ENCODE data around the gene MYO1D. TPM values are rescaled to one million over a fixed set of nuclear protein-coding genes. Genes with fewer than 3 reads are reported as not detected.
A peak's percentile ranks its signal among the peaks of the same experiment; 100 is the strongest.
"Not testable (repeated sequence)": the region's sequence is repeated elsewhere in the genome, so short reads cannot be mapped to it uniquely, and the experiment has no call there.

Gene MYO1D
- total and polyA plus RNA-seq, 5 donors from 2014 or later: 1.5 to 8.2 (median 2.7) TPM

- Histone ChIP-seq H3K36me3 (ENCODE audit: control insufficient read depth, insufficient read depth, low read length) (peaks cover 6% of the 10 kb centered on the region), H3K27me3 (ENCODE audit: control insufficient read depth, insufficient read depth, low read length) (no peaks in the 10 kb centered on the region), H3K27ac (ENCODE audit: insufficient read depth, low read length, poor library complexity, severe bottlenecking) (no peak overlapping the region), H3K4me1 (ENCODE audit: control insufficient read depth, insufficient read depth, low read length, poor library complexity, severe bottlenecking) (no peaks in the 10 kb centered on the region), H3K9me3 (ENCODE audit: control insufficient read depth in 2 of 2, low read length in 2 of 2) (peaks cover 4 to 11% of the 10 kb centered on the region in 2 experiments), H3K4me3 (ENCODE audit: low read depth, low read length) (no peak overlapping the region)
- H3K36me3 Mint-ChIP-seq: peaks cover 45% of the 10 kb centered on the region
- H3K4me1 Mint-ChIP-seq: no peaks in the 10 kb centered on the region
- ATAC-seq (ENCODE audit: low read depth in 2 of 2) (no peak), DNase-seq (no peak)
- peaks cover 0 to 21% (median 7%) of the 10 kb centered on the region in 7 donors for H3K9me3 Mint-ChIP-seq
- H3K27me3 Mint-ChIP-seq: no peaks in the 10 kb centered on the region
- H3K4me3 Mint-ChIP-seq: no peak overlapping the region
- no peak overlapping the region for H3K27ac Mint-ChIP-seq
Observed at GRCh38 chr17:32651084-32651483, 225.8 kb downstream of the MYO1D start.

DNA sequence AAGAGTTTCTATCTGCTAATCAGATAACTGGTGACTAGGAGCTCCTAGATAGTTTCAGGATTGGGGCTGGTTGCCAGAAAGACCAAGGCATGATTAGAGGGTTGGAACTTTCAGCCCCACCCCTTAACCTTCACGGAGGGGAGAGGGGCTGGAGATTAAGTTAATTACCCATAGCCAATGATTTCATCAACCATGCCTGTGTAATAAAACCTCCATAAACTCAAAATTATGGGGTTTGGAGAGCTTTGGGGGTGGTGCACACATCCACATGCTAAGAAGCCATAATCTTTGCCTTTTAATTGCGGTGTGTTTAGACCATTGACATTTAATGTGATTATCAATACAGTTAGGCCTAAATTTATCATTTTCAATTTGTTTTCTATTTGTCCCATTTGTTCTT lies 228.5 kb downstream of the MYO1D start:
- H3K9me3 Mint-ChIP-seq: peaks cover 0 to 21% (median 6%) of the 10 kb centered on the region in 7 donors
- H3K36me3 ChIP-seq (ENCODE audit: control insufficient read depth, insufficient read depth, low read length): peaks cover 3% of the 10 kb centered on the region
- no peak overlapping the region for H3K4me3 Mint-ChIP-seq

DNA sequence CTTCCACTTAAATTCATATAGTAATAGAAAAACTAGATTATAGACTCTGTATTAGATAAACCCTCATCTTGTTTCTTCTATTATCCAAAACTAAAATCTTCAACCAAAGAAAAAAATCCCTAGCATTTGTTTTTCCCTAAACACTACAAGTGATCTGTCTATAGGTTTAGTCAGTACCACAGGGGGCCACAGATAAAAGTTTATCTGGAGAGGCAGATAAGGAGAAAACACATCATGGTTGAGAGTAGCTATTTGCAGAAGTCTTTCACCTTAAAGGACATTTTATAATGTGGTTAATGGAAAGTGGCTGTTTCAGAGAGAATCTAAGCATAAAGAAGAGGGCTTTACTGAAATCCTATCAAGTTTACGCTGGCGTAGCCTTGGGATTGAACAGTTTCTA lies 230.0 kb downstream of the MYO1D start:
- DNase-seq (no peak), ATAC-seq (ENCODE audit: low read depth in 2 of 2) (no peak)
- H3K4me1 Mint-ChIP-seq: no peaks in the 10 kb centered on the region
- H3K36me3 Mint-ChIP-seq: peaks cover 26% of the 10 kb centered on the region
- no peak overlapping the region for H3K27ac Mint-ChIP-seq
- Histone ChIP-seq H3K4me1 (ENCODE audit: control insufficient read depth, insufficient read depth, low read length, poor library complexity, severe bottlenecking) (no peaks in the 10 kb centered on the region), H3K27me3 (ENCODE audit: control insufficient read depth, insufficient read depth, low read length) (no peaks in the 10 kb centered on the region), H3K27ac (ENCODE audit: insufficient read depth, low read length, poor library complexity, severe bottlenecking) (no peak overlapping the region), H3K9me3 (ENCODE audit: control insufficient read depth in 2 of 2, low read length in 2 of 2) (peaks cover 4 to 11% of the 10 kb centered on the region in 2 experiments), H3K36me3 (ENCODE audit: control insufficient read depth, insufficient read depth, low read length) (peaks cover 3% of the 10 kb centered on the region), H3K4me3 (ENCODE audit: low read depth, low read length) (no peak overlapping the region)
- no peaks in the 10 kb centered on the region for H3K27me3 Mint-ChIP-seq
- H3K9me3 Mint-ChIP-seq: peaks cover 0 to 19% (median 4%) of the 10 kb centered on the region in 7 donors
- no peak overlapping the region for H3K4me3 Mint-ChIP-seq

More for the DNA sequence above, 228.5 kb downstream of the MYO1D start:
- Histone ChIP-seq H3K4me3 (ENCODE audit: low read depth, low read length) (no peak overlapping the region), H3K9me3 (ENCODE audit: control insufficient read depth in 2 of 2, low read length in 2 of 2) (peaks cover 4 to 11% of the 10 kb centered on the region in 2 experiments), H3K4me1 (ENCODE audit: control insufficient read depth, insufficient read depth, low read length, poor library complexity, severe bottlenecking) (no peaks in the 10 kb centered on the region), H3K27me3 (ENCODE audit: control insufficient read depth, insufficient read depth, low read length) (no peaks in the 10 kb centered on the region), H3K27ac (ENCODE audit: insufficient read depth, low read length, poor library complexity, severe bottlenecking) (no peak overlapping the region)
- Mint-ChIP-seq H3K4me1 (no peaks in the 10 kb centered on the region), H3K27ac (no peak overlapping the region), H3K36me3 (peaks cover 31% of the 10 kb centered on the region), H3K27me3 (no peaks in the 10 kb centered on the region)
- no peak for DNase-seq
- no peak for ATAC-seq (ENCODE audit: low read depth in 2 of 2)

DNA sequence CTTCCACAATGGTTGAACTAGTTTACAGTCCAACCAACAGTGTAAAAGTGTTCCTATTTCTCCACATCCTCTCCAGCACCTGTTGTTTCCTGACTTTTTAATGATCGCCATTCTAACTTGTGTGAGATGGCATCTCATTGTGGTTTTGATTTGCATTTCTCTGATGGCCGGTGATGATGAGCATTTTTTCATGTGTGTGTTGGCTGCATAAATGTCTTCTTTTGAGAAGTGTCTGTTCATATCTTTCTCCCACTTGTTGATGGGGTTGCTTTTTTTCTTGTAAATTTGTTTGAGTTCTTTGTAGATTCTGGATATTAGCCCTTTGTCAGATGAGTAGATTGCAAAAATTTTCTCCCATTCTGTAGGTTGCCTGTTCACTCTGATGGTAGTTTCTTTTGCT lies 235.4 kb downstream of the MYO1D start:
- not testable (repeated sequence) for DNase-seq; H3K4me3 ChIP-seq (ENCODE audit: low read depth, low read length); H3K4me1 ChIP-seq (ENCODE audit: control insufficient read depth, insufficient read depth, low read length, poor library complexity, severe bottlenecking); H3K4me1 Mint-ChIP-seq; H3K27ac Mint-ChIP-seq; H3K27me3 ChIP-seq (ENCODE audit: control insufficient read depth, insufficient read depth, low read length); H3K9me3 ChIP-seq (ENCODE audit: control insufficient read depth in 2 of 2, low read length in 2 of 2); ATAC-seq (ENCODE audit: low read depth in 2 of 2); H3K27ac ChIP-seq (ENCODE audit: insufficient read depth, low read length, poor library complexity, severe bottlenecking); H3K36me3 ChIP-seq (ENCODE audit: control insufficient read depth, insufficient read depth, low read length); H3K36me3 Mint-ChIP-seq; H3K9me3 Mint-ChIP-seq; H3K27me3 Mint-ChIP-seq; H3K4me3 Mint-ChIP-seq

DNA sequence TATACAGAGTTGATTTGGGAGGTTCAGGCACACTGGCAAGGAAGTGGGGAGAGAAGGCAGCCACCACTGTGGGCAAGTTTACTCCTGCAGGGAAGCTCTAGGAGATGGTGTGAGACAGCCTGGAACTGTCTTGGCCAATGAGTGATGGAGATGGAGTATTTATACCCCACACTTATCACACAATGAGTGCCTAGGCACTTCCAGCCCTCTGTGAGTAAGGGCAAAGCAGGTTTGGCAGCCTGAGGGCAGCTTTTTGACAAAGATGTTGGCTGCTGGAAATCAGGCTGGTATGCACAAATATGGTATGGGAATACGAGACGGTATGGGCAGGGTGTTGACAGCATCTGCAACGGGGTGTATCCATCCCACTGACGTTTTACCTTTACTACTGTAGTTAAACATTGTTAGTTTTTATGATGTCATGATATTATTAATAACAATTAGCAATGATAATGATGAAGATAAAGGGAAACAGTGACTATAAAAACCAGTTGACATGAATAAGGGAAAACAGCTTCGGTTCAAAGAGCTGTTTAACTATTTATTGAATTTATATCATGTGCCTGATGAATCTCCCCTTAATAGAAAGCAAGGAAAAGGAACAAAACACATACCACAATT lies 240.2 kb downstream of the MYO1D start:
- H3K36me3 ChIP-seq (ENCODE audit: control insufficient read depth, insufficient read depth, low read length): no peaks in the 10 kb centered on the region
- H3K36me3 Mint-ChIP-seq: peaks cover 6% of the 10 kb centered on the region
- no peak overlapping the region for H3K4me3 Mint-ChIP-seq
- H3K4me3 ChIP-seq (ENCODE audit: low read depth, low read length): no peak overlapping the region
- H3K9me3 ChIP-seq (ENCODE audit: control insufficient read depth in 2 of 2, low read length in 2 of 2): no peaks in the 10 kb centered on the region
- no peaks in the 10 kb centered on the region for H3K4me1 ChIP-seq (ENCODE audit: control insufficient read depth, insufficient read depth, low read length, poor library complexity, severe bottlenecking)
- DNase-seq (no peak), ATAC-seq (ENCODE audit: low read depth in 2 of 2) (no peak)
- H3K27me3 ChIP-seq (ENCODE audit: control insufficient read depth, insufficient read depth, low read length): no peaks in the 10 kb centered on the region
- H3K27me3 Mint-ChIP-seq: no peaks in the 10 kb centered on the region
- H3K27ac Mint-ChIP-seq: peak overlapping the region in 1 of 3 donors; percentile 35
- no peaks in the 10 kb centered on the region for H3K4me1 Mint-ChIP-seq
- H3K27ac ChIP-seq (ENCODE audit: insufficient read depth, low read length, poor library complexity, severe bottlenecking): no peak overlapping the region
- peaks cover 0 to 5% (median 0%) of the 10 kb centered on the region in 7 donors for H3K9me3 Mint-ChIP-seq

GRCh38 chr17:32634167-32634566 lies 242.8 kb downstream of the MYO1D start:
- no peak for ATAC-seq (ENCODE audit: low read depth in 2 of 2)
- Histone ChIP-seq H3K36me3 (ENCODE audit: control insufficient read depth, insufficient read depth, low read length) (no peaks in the 10 kb centered on the region), H3K27ac (ENCODE audit: insufficient read depth, low read length, poor library complexity, severe bottlenecking) (no peak overlapping the region), H3K9me3 (ENCODE audit: control insufficient read depth in 2 of 2, low read length in 2 of 2) (no peaks in the 10 kb centered on the region), H3K4me1 (ENCODE audit: control insufficient read depth, insufficient read depth, low read length, poor library complexity, severe bottlenecking) (no peaks in the 10 kb centered on the region), H3K4me3 (ENCODE audit: low read depth, low read length) (no peak overlapping the region), H3K27me3 (ENCODE audit: control insufficient read depth, insufficient read depth, low read length) (no peaks in the 10 kb centered on the region)
- Mint-ChIP-seq H3K4me1 (peaks cover 0 to 5% (median 0%) of the 10 kb centered on the region in 4 donors), H3K4me3 (no peak overlapping the region), H3K27me3 (no peaks in the 10 kb centered on the region), H3K36me3 (peaks cover 9% of the 10 kb centered on the region), H3K27ac (no peak overlapping the region), H3K9me3 (no peaks in the 10 kb centered on the region)
- no peak for DNase-seq

DNA sequence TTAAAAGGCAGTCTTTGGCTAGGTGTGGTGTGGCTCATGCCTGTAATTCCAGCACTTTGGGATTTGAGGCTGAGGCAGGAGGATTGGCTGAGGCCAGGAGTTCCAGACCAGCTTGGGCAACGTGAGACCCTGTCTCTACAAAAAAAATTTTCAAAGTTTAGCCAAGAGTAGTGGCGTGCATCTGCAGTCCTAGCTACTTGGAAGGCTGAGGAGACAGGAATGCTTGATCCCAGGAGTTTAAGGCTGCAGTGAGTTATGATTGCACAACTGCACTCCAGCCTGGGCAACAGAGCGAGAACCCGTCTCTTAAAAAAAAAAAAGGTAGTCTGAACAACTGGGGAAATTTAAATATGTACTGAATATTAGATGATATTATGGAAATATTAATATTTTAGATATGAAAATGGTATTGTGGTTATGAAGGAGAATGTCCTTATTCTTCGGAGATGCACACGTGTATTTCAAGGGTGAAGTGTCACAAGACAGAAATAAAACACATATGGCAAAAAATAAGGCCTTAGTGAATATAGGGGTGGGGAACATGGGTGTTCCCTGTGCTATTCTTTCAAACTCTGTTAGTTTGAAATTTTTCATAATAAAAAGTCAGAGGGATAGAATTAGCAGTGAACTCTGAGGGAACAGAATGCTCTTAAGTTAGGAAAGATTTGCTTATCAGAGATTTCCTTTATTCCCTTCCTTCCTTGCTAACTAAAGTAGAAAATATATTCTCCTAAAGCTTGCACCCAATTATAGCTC lies 245.4 kb downstream of the MYO1D start:
- H3K36me3 Mint-ChIP-seq: peaks cover 3% of the 10 kb centered on the region
- Histone ChIP-seq H3K9me3 (ENCODE audit: control insufficient read depth in 2 of 2, low read length in 2 of 2) (no peaks in the 10 kb centered on the region), H3K36me3 (ENCODE audit: control insufficient read depth, insufficient read depth, low read length) (no peaks in the 10 kb centered on the region), H3K27me3 (ENCODE audit: control insufficient read depth, insufficient read depth, low read length) (no peaks in the 10 kb centered on the region), H3K4me1 (ENCODE audit: control insufficient read depth, insufficient read depth, low read length, poor library complexity, severe bottlenecking) (no peaks in the 10 kb centered on the region), H3K4me3 (ENCODE audit: low read depth, low read length) (no peak overlapping the region), H3K27ac (ENCODE audit: insufficient read depth, low read length, poor library complexity, severe bottlenecking) (no peak overlapping the region)
- H3K27me3 Mint-ChIP-seq: no peaks in the 10 kb centered on the region
- H3K4me1 Mint-ChIP-seq: peaks cover 0 to 5% (median 0%) of the 10 kb centered on the region in 4 donors
- ATAC-seq (ENCODE audit: low read depth in 2 of 2): no peak
- no peaks in the 10 kb centered on the region for H3K9me3 Mint-ChIP-seq
- H3K4me3 Mint-ChIP-seq: no peak overlapping the region
- no peak for DNase-seq
- H3K27ac Mint-ChIP-seq: no peak overlapping the region
